Muscle of arm (tissue), 12 donors: ENCODE results near the gene DSCAML1. TPM values are rescaled to one million over a fixed set of nuclear protein-coding genes. Genes with fewer than 3 reads are reported as not detected.
"Not testable (repeated sequence)": the region's sequence is repeated elsewhere in the genome, so short reads cannot be mapped to it uniquely, and the experiment has no call there.

ENCODE experiments used
- DNase-seq: peaks from one replicate; pipeline ENCODE4 v3.0.0-alpha.2; 2013
- polyA plus RNA-seq, 12 donors: library from polyadenylated mRNA; unstranded; fragments of 120-200 nt; gene quantifications; one replicate each; pipeline ENCODE4 v1.2.1, GENCODE V29; 2013; ENCODE audit not compliant: insufficient read length in 12 of 12

Gene DSCAML1
- polyA plus RNA-seq, 12 donors, result 0.27 to 2.4 (median 0.68) TPM; not detected in 2

- no peak for DNase-seq
Observed at GRCh38 chr11:117473481-117474091, 323.4 kb downstream of the DSCAML1 start.

- no peak for DNase-seq
Observed at GRCh38 chr11:117471776-117472175, 325.2 kb downstream of the DSCAML1 start.

- DNase-seq, result no peak
Observed at GRCh38 chr11:117470576-117470975, 326.4 kb downstream of the DSCAML1 start.

GRCh38 chr11:117468888-117469287, 328.1 kb downstream of the DSCAML1 start:
- no peak for DNase-seq

GRCh38 chr11:117467770-117468169, 329.2 kb downstream of the DSCAML1 start:
- no peak for DNase-seq

GRCh38 chr11:117466966-117467365, 330.1 kb downstream of the DSCAML1 start:
- DNase-seq, result no peak

- DNase-seq, result no peak
Observed at GRCh38 chr11:117465236-117465997, 331.6 kb downstream of the DSCAML1 start.

GRCh38 chr11:117464778-117465177, 332.2 kb downstream of the DSCAML1 start:
- DNase-seq, result no peak

GRCh38 chr11:117462864-117463247, 334.2 kb downstream of the DSCAML1 start:
- DNase-seq, result no peak

GRCh38 chr11:117462183-117462863, 334.7 kb downstream of the DSCAML1 start:
- no peak for DNase-seq

- DNase-seq, result no peak
Observed at GRCh38 chr11:117461396-117462182, 335.4 kb downstream of the DSCAML1 start.

GRCh38 chr11:117459979-117460300, 337.1 kb downstream of the DSCAML1 start:
- no peak for DNase-seq

- no peak for DNase-seq
Observed at GRCh38 chr11:117459123-117459978, 337.7 kb downstream of the DSCAML1 start.

- DNase-seq, result no peak
Observed at GRCh38 chr11:117458275-117459122, 338.5 kb downstream of the DSCAML1 start.

GRCh38 chr11:117457835-117458234, 339.2 kb downstream of the DSCAML1 start:
- DNase-seq, result no peak

- DNase-seq, result no peak
Observed at GRCh38 chr11:117457031-117457785, 339.8 kb downstream of the DSCAML1 start.

GRCh38 chr11:117456721-117457029, 340.3 kb downstream of the DSCAML1 start:
- not testable (repeated sequence) for DNase-seq

- no peak for DNase-seq
Observed at GRCh38 chr11:117456027-117456720, 340.8 kb downstream of the DSCAML1 start.

- no peak for DNase-seq
Observed at GRCh38 chr11:117454564-117454917, 342.5 kb downstream of the DSCAML1 start.
